NCI-H1417 treated with DMSO at 0.1 percent for 48 hours (cell line): Measurements from ENCODE around the gene CLCNKB.
"Not testable (repeated sequence)": the region's sequence is repeated elsewhere in the genome, so short reads cannot be mapped to it uniquely, and the experiment has no call there.

Experiments used
- DNase-seq: peaks from one replicate; lab custom pipeline; 2025; lab: John Stamatoyannopoulos, UW

Gene CLCNKB

GRCh38 chr1:16033103-16033632 is 10.4 kb upstream of the CLCNKB start:
- DNase-seq: not testable (repeated sequence)

GRCh38 chr1:16036461-16036860 is 7.1 kb upstream of the CLCNKB start:
- not testable (repeated sequence) for DNase-seq

GRCh38 chr1:16038620-16038912 is 5.0 kb upstream of the CLCNKB start:
- DNase-seq: no peak

- not testable (repeated sequence) for DNase-seq
Observed at GRCh38 chr1:16039871-16040270, 3.7 kb upstream of the CLCNKB start.

- no peak for DNase-seq
Observed at GRCh38 chr1:16041200-16041599, 2.4 kb upstream of the CLCNKB start.

GRCh38 chr1:16042096-16042495 is 1.5 kb upstream of the CLCNKB start:
- DNase-seq: no peak

GRCh38 chr1:16042654-16043053 is 928 bp upstream of the CLCNKB start:
- not testable (repeated sequence) for DNase-seq

- no peak for DNase-seq
Observed at GRCh38 chr1:16043950-16044349, 368 bp downstream of the CLCNKB start.

- no peak for DNase-seq
Observed at GRCh38 chr1:16046842-16047241, 3.3 kb downstream of the CLCNKB start.

GRCh38 chr1:16047791-16048475 is 4.4 kb downstream of the CLCNKB start:
- no peak for DNase-seq

- DNase-seq: no peak
Observed at GRCh38 chr1:16048573-16049189, 5.1 kb downstream of the CLCNKB start.

GRCh38 chr1:16050328-16050727 is 6.7 kb downstream of the CLCNKB start:
- no peak for DNase-seq

GRCh38 chr1:16051039-16051438 is 7.5 kb downstream of the CLCNKB start:
- DNase-seq: no peak

- not testable (repeated sequence) for DNase-seq
Observed at GRCh38 chr1:16051949-16052348, 8.4 kb downstream of the CLCNKB start.

- no peak for DNase-seq
Observed at GRCh38 chr1:16053781-16054502, 10.4 kb downstream of the CLCNKB start.

GRCh38 chr1:16054598-16055540 is 11.3 kb downstream of the CLCNKB start:
- DNase-seq: no peak

- peak; percentile 51 for DNase-seq
Observed at GRCh38 chr1:16055613-16056520, 12.3 kb downstream of the CLCNKB start.

GRCh38 chr1:16056521-16056912 is 12.9 kb downstream of the CLCNKB start:
- DNase-seq: not testable (repeated sequence)

GRCh38 chr1:16057314-16057915 is 13.8 kb downstream of the CLCNKB start:
- DNase-seq: not testable (repeated sequence)

- DNase-seq: not testable (repeated sequence)
Observed at GRCh38 chr1:16058394-16059120, 15.0 kb downstream of the CLCNKB start.
